GM12864 (cell line): ENCODE results near the gene DYNLL1.
"Not testable (repeated sequence)": the region's sequence is repeated elsewhere in the genome, so short reads cannot be mapped to it uniquely, and the experiment has no call there.

Experiments used
- DNase-seq: peaks from one replicate; pipeline ENCODE4 v3.0.0-alpha.2; 2011; ENCODE audit warnings: low read depth
- H3K4me3 ChIP-seq: 2 replicates; pipeline ENCODE4 v1.5.1; 2011; ENCODE audit warnings: mild to moderate bottlenecking, low read depth, low read length, control low read depth
- CTCF ChIP-seq: IDR thresholded peaks from 2 replicates; pipeline ENCODE4 v1.5.1; 2011; ENCODE audit warnings: low read depth, mild to moderate bottlenecking, moderate library complexity, low read length, control low read depth, inconsistent platforms; ENCODE audit errors: missing control alignments

The DYNLL1 gene

GRCh38 chr12:120485961-120486881 is 9.7 kb upstream of the DYNLL1 start:
- DNase-seq: no peak
- H3K4me3 ChIP-seq: no peak overlapping the region
- no peak for TF ChIP-seq CTCF

- not testable (repeated sequence) for H3K4me3 ChIP-seq, DNase-seq
Observed at GRCh38 chr12:120487552-120487951, 8.4 kb upstream of the DYNLL1 start.

DNA sequence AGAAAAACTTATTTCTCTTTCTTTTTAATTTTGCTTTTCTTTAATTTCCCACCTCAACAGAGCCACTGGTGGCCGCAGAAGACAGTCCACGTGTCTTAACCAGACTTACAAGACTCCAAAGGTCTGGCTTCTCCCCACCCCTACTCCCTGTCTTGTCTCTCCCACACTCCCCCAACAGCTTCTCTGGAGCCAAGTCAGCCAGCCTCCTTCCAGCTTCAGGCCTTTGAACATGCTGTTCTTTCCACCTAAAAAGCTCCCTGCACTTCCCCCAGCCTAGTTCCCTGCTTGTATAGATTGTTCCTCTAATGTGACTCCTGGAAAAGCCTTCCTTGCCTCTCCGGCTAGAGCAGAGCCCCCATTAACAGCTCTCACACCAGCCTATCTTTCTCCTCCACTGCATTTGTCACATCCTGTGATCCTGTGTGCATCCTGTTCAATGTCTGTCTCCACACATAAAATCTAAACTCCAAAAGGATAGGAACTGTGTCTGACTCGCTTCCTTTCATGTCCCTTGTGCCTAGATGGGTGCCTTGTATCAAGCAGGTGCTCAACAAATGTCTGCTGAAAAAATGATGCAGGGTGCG is 7.8 kb upstream of the DYNLL1 start:
- no peak for TF ChIP-seq CTCF
- no peak overlapping the region for H3K4me3 ChIP-seq
- DNase-seq: no peak

- no peak for DNase-seq
- no peak overlapping the region for H3K4me3 ChIP-seq
- no peak for TF ChIP-seq CTCF
Observed at GRCh38 chr12:120489018-120489417, 6.9 kb upstream of the DYNLL1 start.

- TF ChIP-seq CTCF: no peak
- DNase-seq: no peak
- H3K4me3 ChIP-seq: no peak overlapping the region
Observed at GRCh38 chr12:120490325-120490724, 5.6 kb upstream of the DYNLL1 start.

GRCh38 chr12:120490833-120491512 is 4.9 kb upstream of the DYNLL1 start:
- no peak for DNase-seq
- H3K4me3 ChIP-seq: no peak overlapping the region
- no peak for TF ChIP-seq CTCF

- no peak for TF ChIP-seq CTCF
- H3K4me3 ChIP-seq: peak overlapping the region; percentile 99
Observed at GRCh38 chr12:120495186-120495730, 655 bp upstream of the DYNLL1 start.

More at GRCh38 chr12:120495186-120495730, 655 bp upstream of the DYNLL1 start:
- DNase-seq: no peak
